GM12891 (cell line): ENCODE measurements around the gene DOCK11.

Experiments
- PAX5 ChIP-seq: IDR thresholded peaks from 2 replicates; pipeline ENCODE4 v1.6.1; 2011; ENCODE audit warnings: low read length, moderate library complexity, mild to moderate bottlenecking; ENCODE audit not compliant: insufficient read depth, severe bottlenecking
- POLR2A ChIP-seq: IDR thresholded peaks from 2 replicates; pipeline ENCODE4 v1.6.1; 2011; ENCODE audit warnings: low read depth, low read length, control low read depth
- POLR2AphosphoS5 ChIP-seq: IDR thresholded peaks from 2 replicates; pipeline ENCODE4 v1.6.1; 2011; ENCODE audit warnings: low read depth, low read length, control low read depth
- POU2F2 ChIP-seq: IDR thresholded peaks from 2 replicates; pipeline ENCODE4 v1.6.1; 2011; ENCODE audit warnings: low read depth, mild to moderate bottlenecking, control low read depth, low read length, moderate library complexity
- SPI1 ChIP-seq: IDR thresholded peaks from 2 replicates; pipeline ENCODE4 v1.6.1; 2011; ENCODE audit warnings: low read depth, low read length, control low read depth
- TAF1 ChIP-seq: IDR thresholded peaks from 2 replicates; pipeline ENCODE4 v1.6.1; 2011; ENCODE audit warnings: low read depth, low read length, control low read depth

DNA sequence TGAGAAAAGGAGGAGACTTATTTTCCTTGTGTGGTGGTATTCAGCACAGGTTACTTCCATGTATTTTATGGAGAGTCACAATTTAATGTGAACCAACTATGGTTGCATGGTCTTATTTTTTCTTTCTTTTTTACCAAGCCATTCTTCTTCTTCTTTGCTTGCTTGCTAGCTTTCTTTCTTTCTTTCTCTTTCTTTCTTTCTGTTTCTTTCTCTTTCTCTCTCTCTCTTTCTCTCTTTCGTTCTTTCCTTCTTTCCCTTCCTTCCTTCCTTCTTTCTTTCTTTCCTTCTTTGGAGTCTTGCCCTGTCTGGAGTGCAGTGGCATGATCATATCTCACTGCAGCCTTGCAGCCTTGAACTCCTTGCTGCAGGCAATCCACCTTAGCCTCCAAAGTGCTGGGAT lies 68.9 kb downstream of the DOCK11 start:
- TF ChIP-seq POLR2A (no peak), POLR2AphosphoS5 (no peak), TAF1 (no peak), POU2F2 (no peak), SPI1 (no peak), PAX5 (no peak)
